ENCODE measurements around the gene SMYD3. TPM values are rescaled to one million over a fixed set of nuclear protein-coding genes. Genes with fewer than 3 reads are reported as not detected.

Gene SMYD3
- total RNA-seq, 2 donors from 2014 or later = 13.5 to 20.8 TPM

GRCh38 chr1:246131095-246131494, 376.0 kb downstream of the SMYD3 start:
- Histone ChIP-seq H3K4me3 (no peak overlapping the region), H3K9me3 (no peaks in the 10 kb centered on the region), H3K4me1 (no peaks in the 10 kb centered on the region), H3K27ac (no peak overlapping the region), H3K36me3 (replicated peaks in 1 of 2; ENCODE audit: insufficient read depth in 1 of 2, low read depth in 2 of 2) (no peaks in the 10 kb centered on the region), H3K27me3 (no peaks in the 10 kb centered on the region)
- ATAC-seq (no peak), DNase-seq (no peak)
- intact Hi-C loops (cut with DNase I) = no loop called here
- 60 to 68% methylated on average over 1 of the region's 1 CpG for WGBS, 2 donors
- TF ChIP-seq, protein P1, sequence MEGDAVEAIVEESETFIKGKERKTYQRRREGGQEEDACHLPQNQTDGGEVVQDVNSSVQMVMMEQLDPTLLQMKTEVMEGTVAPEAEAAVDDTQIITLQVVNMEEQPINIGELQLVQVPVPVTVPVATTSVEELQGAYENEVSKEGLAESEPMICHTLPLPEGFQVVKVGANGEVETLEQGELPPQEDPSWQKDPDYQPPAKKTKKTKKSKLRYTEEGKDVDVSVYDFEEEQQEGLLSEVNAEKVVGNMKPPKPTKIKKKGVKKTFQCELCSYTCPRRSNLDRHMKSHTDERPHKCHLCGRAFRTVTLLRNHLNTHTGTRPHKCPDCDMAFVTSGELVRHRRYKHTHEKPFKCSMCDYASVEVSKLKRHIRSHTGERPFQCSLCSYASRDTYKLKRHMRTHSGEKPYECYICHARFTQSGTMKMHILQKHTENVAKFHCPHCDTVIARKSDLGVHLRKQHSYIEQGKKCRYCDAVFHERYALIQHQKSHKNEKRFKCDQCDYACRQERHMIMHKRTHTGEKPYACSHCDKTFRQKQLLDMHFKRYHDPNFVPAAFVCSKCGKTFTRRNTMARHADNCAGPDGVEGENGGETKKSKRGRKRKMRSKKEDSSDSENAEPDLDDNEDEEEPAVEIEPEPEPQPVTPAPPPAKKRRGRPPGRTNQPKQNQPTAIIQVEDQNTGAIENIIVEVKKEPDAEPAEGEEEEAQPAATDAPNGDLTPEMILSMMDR (IDR thresholded peaks at IDR 0.05) = no peak
- TF ChIP-seq POLR2A (IDR thresholded peaks at IDR 0.05) = no peak

DNA sequence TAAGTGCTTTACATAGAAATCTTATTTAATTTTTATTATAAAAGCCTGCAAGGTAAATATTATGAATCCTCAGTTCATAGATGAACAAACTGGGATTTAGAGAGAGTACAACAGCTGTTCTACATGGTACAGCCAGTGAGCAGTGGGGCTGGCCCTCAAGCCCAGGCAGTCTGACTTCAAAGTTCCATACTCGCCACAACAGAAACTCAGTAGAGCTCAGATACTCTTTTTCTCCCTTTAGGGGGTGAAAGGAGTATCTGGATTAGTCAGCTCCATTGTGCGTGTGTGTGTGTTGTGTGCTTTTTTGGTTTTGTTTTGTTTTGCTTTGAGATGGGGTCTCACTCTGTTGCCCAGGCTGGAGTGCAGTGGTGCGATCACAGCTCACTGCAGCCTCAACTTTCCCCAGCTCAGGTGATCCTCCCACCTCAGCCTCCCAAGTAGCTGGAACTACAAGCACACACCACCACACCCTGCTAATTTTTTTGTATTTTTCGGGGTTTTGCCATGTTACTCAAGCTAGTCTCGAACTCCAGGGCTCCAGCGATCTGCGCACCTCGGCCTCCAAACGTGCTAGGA, 378.5 kb downstream of the SMYD3 start:
- H3K4me1 ChIP-seq = no peaks in the 10 kb centered on the region
- no peak overlapping the region for H3K4me3 ChIP-seq
- intact Hi-C loops (cut with DNase I) = no loop called here
- no peak for TF ChIP-seq POLR2A (IDR thresholded peaks at IDR 0.05)
- TF ChIP-seq, protein P1 (IDR thresholded peaks at IDR 0.05) = no peak
- no peak for ATAC-seq
- no peaks in the 10 kb centered on the region for H3K27me3 ChIP-seq
- H3K9me3 ChIP-seq = no peaks in the 10 kb centered on the region
- no peaks in the 10 kb centered on the region for H3K36me3 ChIP-seq (replicated peaks in 1 of 2; ENCODE audit: insufficient read depth in 1 of 2, low read depth in 2 of 2)
- H3K27ac ChIP-seq = no peak overlapping the region
- DNase-seq = no peak
- 96 to 97% methylated on average over 9 of the region's 9 CpGs for WGBS, 2 donors

DNA sequence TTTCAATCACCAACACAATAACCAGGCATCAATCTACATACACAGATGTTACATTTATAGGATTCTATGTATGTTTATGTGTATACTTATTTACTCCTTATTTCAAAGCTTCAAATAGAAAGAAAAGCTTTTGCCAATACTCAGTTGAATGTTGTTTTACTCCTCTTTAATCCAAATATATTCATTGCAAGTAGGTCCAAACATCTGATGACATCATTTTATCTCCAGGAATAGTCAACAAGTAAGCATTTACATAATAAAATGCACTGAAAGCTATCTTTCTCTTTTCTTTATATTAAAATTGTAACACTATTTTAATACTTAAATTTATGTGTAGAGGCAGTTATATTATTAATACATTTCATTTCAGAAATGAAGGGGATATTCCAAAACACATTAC, 380.5 kb downstream of the SMYD3 start:
- DNase-seq = no peak
- intact Hi-C loops (cut with DNase I) = no loop called here
- TF ChIP-seq POLR2A (IDR thresholded peaks at IDR 0.05) = no peak
- TF ChIP-seq, protein P1 (IDR thresholded peaks at IDR 0.05) = no peak
- no peaks in the 10 kb centered on the region for H3K4me1 ChIP-seq
- H3K4me3 ChIP-seq = no peak overlapping the region
- no peak overlapping the region for H3K27ac ChIP-seq
- no peak for ATAC-seq
- H3K27me3 ChIP-seq = no peaks in the 10 kb centered on the region
- H3K36me3 ChIP-seq (replicated peaks in 1 of 2; ENCODE audit: insufficient read depth in 1 of 2, low read depth in 2 of 2) = no peaks in the 10 kb centered on the region
- H3K9me3 ChIP-seq = no peaks in the 10 kb centered on the region

GRCh38 chr1:246122071-246122470, 385.0 kb downstream of the SMYD3 start:
- TF ChIP-seq, protein P1 (IDR thresholded peaks at IDR 0.05) = no peak
- no peak overlapping the region for H3K4me3 ChIP-seq
- H3K27ac ChIP-seq = no peak overlapping the region
- H3K27me3 ChIP-seq = no peaks in the 10 kb centered on the region
- no peak for DNase-seq
- intact Hi-C loops (cut with DNase I) = no loop called here
- H3K9me3 ChIP-seq = no peaks in the 10 kb centered on the region
- ATAC-seq = no peak
- WGBS, 2 donors = 77 to 78% methylated on average over 3 of the region's 3 CpGs
- H3K4me1 ChIP-seq = peaks cover 5% of the 10 kb centered on the region
- no peaks in the 10 kb centered on the region for H3K36me3 ChIP-seq (replicated peaks in 1 of 2; ENCODE audit: insufficient read depth in 1 of 2, low read depth in 2 of 2)

- peaks cover 10% of the 10 kb centered on the region for H3K4me1 ChIP-seq
- WGBS, 2 donors = 87 to 96% methylated on average over 4 of the region's 4 CpGs
- no peak for TF ChIP-seq POLR2A (IDR thresholded peaks at IDR 0.05)
- TF ChIP-seq, protein P1 (IDR thresholded peaks at IDR 0.05) = no peak
- H3K27ac ChIP-seq = no peak overlapping the region
- H3K4me3 ChIP-seq = no peak overlapping the region
- ATAC-seq (no peak), DNase-seq (no peak)
- no peaks in the 10 kb centered on the region for H3K27me3 ChIP-seq
- no peaks in the 10 kb centered on the region for H3K36me3 ChIP-seq (replicated peaks in 1 of 2; ENCODE audit: insufficient read depth in 1 of 2, low read depth in 2 of 2)
- no peaks in the 10 kb centered on the region for H3K9me3 ChIP-seq
- intact Hi-C loops (cut with DNase I) = no loop called here
These were observed 385.5 kb downstream of the SMYD3 start for GRCh38 chr1:246121533-246121932.
